ENCODE measurements around the gene HERPUD2. TPM values are rescaled to one million over a fixed set of nuclear protein-coding genes. Genes with fewer than 3 reads are reported as not detected.

The HERPUD2 gene
- total RNA-seq, 4 donors from 2014 or later = 20.1 to 31.5 (median 26.8) TPM

GRCh38 chr7:35720032-35720431 is 25.1 kb upstream of the HERPUD2 start:
- peaks cover 0 to 8% (median 4%) of the 10 kb centered on the region in 4 donors for H3K4me1 ChIP-seq
- H3K27ac ChIP-seq = no peak overlapping the region
- H3K9me3 ChIP-seq = no peaks in the 10 kb centered on the region
- no peak overlapping the region for H3K4me3 ChIP-seq
- H3K27me3 ChIP-seq = no peaks in the 10 kb centered on the region
- no peaks in the 10 kb centered on the region for H3K36me3 ChIP-seq
- DNase-seq = no peak
- TF ChIP-seq CTCF (IDR thresholded peaks at IDR 0.05) (no peak), POLR2A (IDR thresholded peaks at IDR 0.05) (no peak)

- H3K4me3 ChIP-seq = no peak overlapping the region
- TF ChIP-seq CTCF (IDR thresholded peaks at IDR 0.05) (no peak), POLR2A (IDR thresholded peaks at IDR 0.05) (no peak)
- H3K27ac ChIP-seq = no peak overlapping the region
- no peaks in the 10 kb centered on the region for H3K9me3 ChIP-seq
- no peaks in the 10 kb centered on the region for H3K36me3 ChIP-seq
- no peak for DNase-seq
- no peaks in the 10 kb centered on the region for H3K4me1 ChIP-seq
- H3K27me3 ChIP-seq = no peaks in the 10 kb centered on the region
Measured at GRCh38 chr7:35718047-35718446, 23.1 kb upstream of the HERPUD2 start.

GRCh38 chr7:35717516-35717915 is 22.6 kb upstream of the HERPUD2 start:
- Histone ChIP-seq H3K4me1 (no peaks in the 10 kb centered on the region), H3K36me3 (no peaks in the 10 kb centered on the region), H3K27me3 (no peaks in the 10 kb centered on the region), H3K27ac (no peak overlapping the region), H3K4me3 (no peak overlapping the region), H3K9me3 (no peaks in the 10 kb centered on the region)
- no peak for DNase-seq
- no peak for TF ChIP-seq CTCF (IDR thresholded peaks at IDR 0.05)
- no peak for TF ChIP-seq POLR2A (IDR thresholded peaks at IDR 0.05)

- Histone ChIP-seq H3K9me3 (no peaks in the 10 kb centered on the region), H3K4me1 (no peaks in the 10 kb centered on the region), H3K4me3 (no peak overlapping the region), H3K36me3 (no peaks in the 10 kb centered on the region), H3K27me3 (no peaks in the 10 kb centered on the region), H3K27ac (no peak overlapping the region)
- no peak for DNase-seq
- no peak for TF ChIP-seq POLR2A (IDR thresholded peaks at IDR 0.05)
- TF ChIP-seq CTCF (IDR thresholded peaks at IDR 0.05) = no peak
Measured at GRCh38 chr7:35717013-35717412, 22.1 kb upstream of the HERPUD2 start.

GRCh38 chr7:35716038-35716803 is 21.3 kb upstream of the HERPUD2 start:
- no peaks in the 10 kb centered on the region for H3K27me3 ChIP-seq
- no peak overlapping the region for H3K4me3 ChIP-seq
- H3K4me1 ChIP-seq = no peaks in the 10 kb centered on the region
- H3K27ac ChIP-seq = no peak overlapping the region
- TF ChIP-seq CTCF (IDR thresholded peaks at IDR 0.05) (no peak), POLR2A (IDR thresholded peaks at IDR 0.05) (no peak)
- H3K9me3 ChIP-seq = no peaks in the 10 kb centered on the region
- no peak for DNase-seq
- H3K36me3 ChIP-seq = no peaks in the 10 kb centered on the region

Data from Peyer's patch (tissue), 4 donors.